Esophagus muscularis mucosa (tissue), 4 donors: ENCODE data around the gene SLC23A3.

Experiments
- EP300 ChIP-seq: sonication (generic); formaldehyde crosslinking; IDR thresholded peaks from one replicate; pipeline ENCODE4 v1.6.1; 2017; ENCODE audit warnings: antibody characterized with exemption
- POLR2A ChIP-seq: fragments of 450-650 bp; IDR thresholded peaks from one replicate; pipeline ENCODE4 v1.6.1; 2017; ENCODE audit warnings: antibody characterized with exemption, moderate library complexity, mild to moderate bottlenecking, low read depth
- TF ChIP-seq, protein P1 (sequence below), 3 experiments: fragments of 200-600 bp in 2 of 3; fragments of 450-650 bp in 1 of 3; sonication (generic) in 2 of 3; IDR thresholded peaks; one replicate each; pipeline ENCODE4 v1.5.1; 2017 to 2019; ENCODE audit warnings: antibody characterized with exemption in 3 of 3, mild to moderate bottlenecking in 2 of 3, moderate library complexity in 1 of 3

DNA sequence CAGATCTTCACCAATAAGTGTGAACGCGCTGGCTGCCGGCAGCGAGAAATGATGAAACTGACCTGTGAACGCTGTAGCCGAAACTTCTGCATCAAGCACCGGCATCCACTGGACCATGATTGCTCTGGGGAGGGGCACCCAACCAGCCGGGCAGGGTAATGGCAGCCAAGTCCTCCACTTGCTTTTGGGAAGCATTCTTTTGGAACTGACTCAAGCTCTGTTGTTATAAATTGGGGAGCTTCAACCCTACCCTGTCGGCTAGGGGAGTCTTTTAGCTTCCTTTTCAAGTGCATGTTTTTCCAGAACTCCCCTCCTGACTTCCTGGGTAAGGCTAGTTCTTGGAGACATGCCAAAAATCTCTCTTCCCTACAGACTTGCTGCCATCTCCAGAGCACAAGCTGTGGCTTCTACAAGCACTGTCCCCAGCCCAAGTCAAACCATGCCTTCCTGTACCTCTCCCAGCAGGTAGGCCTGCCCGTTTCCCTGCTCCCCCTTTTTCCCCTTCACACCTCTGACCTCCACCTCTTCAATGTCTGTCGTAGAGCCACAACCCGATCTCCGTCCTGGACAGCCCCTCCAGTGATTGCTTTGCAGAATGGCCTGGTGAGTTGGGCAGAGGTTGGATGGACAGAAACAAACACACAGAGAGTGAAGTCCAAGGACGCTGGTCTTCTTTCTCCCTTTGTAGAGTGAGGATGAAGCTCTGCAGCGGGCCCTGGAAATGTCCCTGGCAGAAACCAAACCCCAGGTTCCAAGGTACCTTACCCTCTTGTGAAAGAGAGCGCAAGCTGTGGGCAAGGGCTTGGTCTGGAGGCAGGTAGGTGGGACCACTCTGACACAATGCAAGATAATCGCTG is 38.3 kb upstream of the SLC23A3 start:
- TF ChIP-seq POLR2A (no peak), EP300 (no peak)
- TF ChIP-seq, protein P1, sequence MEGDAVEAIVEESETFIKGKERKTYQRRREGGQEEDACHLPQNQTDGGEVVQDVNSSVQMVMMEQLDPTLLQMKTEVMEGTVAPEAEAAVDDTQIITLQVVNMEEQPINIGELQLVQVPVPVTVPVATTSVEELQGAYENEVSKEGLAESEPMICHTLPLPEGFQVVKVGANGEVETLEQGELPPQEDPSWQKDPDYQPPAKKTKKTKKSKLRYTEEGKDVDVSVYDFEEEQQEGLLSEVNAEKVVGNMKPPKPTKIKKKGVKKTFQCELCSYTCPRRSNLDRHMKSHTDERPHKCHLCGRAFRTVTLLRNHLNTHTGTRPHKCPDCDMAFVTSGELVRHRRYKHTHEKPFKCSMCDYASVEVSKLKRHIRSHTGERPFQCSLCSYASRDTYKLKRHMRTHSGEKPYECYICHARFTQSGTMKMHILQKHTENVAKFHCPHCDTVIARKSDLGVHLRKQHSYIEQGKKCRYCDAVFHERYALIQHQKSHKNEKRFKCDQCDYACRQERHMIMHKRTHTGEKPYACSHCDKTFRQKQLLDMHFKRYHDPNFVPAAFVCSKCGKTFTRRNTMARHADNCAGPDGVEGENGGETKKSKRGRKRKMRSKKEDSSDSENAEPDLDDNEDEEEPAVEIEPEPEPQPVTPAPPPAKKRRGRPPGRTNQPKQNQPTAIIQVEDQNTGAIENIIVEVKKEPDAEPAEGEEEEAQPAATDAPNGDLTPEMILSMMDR (IDR thresholded peaks at IDR 0.05), result no peak
